ENCODE results near the gene KDM3B.

Gene KDM3B

GRCh38 chr5:138418444-138418843 is 66.0 kb downstream of the KDM3B start:
- H3K4me2 ChIP-seq (ENCODE audit: low read depth, low read length) = no peak overlapping the region
- H3K9me3 ChIP-seq (replicated peaks; ENCODE audit: insufficient read depth, low read length) = no peaks in the 10 kb centered on the region
- 0 out of 2 replicates have a peak, but pooled peaks cover 7% of the 10 kb centered on the region for H3K4me1 ChIP-seq (ENCODE audit: low read length)
- H3K79me2 ChIP-seq (ENCODE audit: low read length) = no peaks in the 10 kb centered on the region
- no peak overlapping the region for H3K9ac ChIP-seq (ENCODE audit: low read length)
- H3K4me3 ChIP-seq (ENCODE audit: low read length) = no peak overlapping the region
- no peaks in the 10 kb centered on the region for H3K9me2 ChIP-seq (replicated peaks; ENCODE audit: insufficient read depth, low read length)
- peaks cover 10% of the 10 kb centered on the region for H3K36me3 ChIP-seq (replicated peaks; ENCODE audit: insufficient read depth, low read length)
- H4K20me1 ChIP-seq (ENCODE audit: insufficient read depth, low read length) = no peaks in the 10 kb centered on the region
- no peak overlapping the region for H2AFZ ChIP-seq (ENCODE audit: low read length)
- TF ChIP-seq EZH2 (optimal IDR thresholded peaks at IDR 0.05; ENCODE audit: low read depth, low read length) (no peak), EZH2phosphoT487 (IDR thresholded peaks at IDR 0.05; ENCODE audit: low read length) (no peak), CTCF (IDR thresholded peaks at IDR 0.05; ENCODE audit: low read length) (no peak)
- H3K27ac ChIP-seq (ENCODE audit: low read length) = no peak overlapping the region
- DNase-seq = no peak
- no peaks in the 10 kb centered on the region for H3K27me3 ChIP-seq (replicated peaks; ENCODE audit: insufficient read depth, low read length)
- H3F3A ChIP-seq (ENCODE audit: insufficient read depth, low read length) = no peaks in the 10 kb centered on the region

GRCh38 chr5:138425079-138425478 is 72.6 kb downstream of the KDM3B start:
- no peaks in the 10 kb centered on the region; the same call in none of the 2 replicates for H3K36me3 ChIP-seq (replicated peaks; ENCODE audit: insufficient read depth, low read length)
- no peak overlapping the region for H3K4me3 ChIP-seq (ENCODE audit: low read length)

GRCh38 chr5:138435943-138436342 is 83.5 kb downstream of the KDM3B start:
- no peaks in the 10 kb centered on the region for H3K9me2 ChIP-seq (replicated peaks; ENCODE audit: insufficient read depth, low read length)
- no peak for DNase-seq
- H2AFZ ChIP-seq (ENCODE audit: low read length) = no peak overlapping the region
- TF ChIP-seq EZH2 (optimal IDR thresholded peaks at IDR 0.05; ENCODE audit: low read depth, low read length) = no peak
- TF ChIP-seq EZH2phosphoT487 (IDR thresholded peaks at IDR 0.05; ENCODE audit: low read length) = no peak
- no peak for TF ChIP-seq CTCF (IDR thresholded peaks at IDR 0.05; ENCODE audit: low read length)
- H4K20me1 ChIP-seq (ENCODE audit: insufficient read depth, low read length) = no peaks in the 10 kb centered on the region
- H3K79me2 ChIP-seq (ENCODE audit: low read length) = no peaks in the 10 kb centered on the region
- no peak overlapping the region for H3K9ac ChIP-seq (ENCODE audit: low read length)
- peaks cover 4% of the 10 kb centered on the region; the same call in 1 of the 2 replicates for H3K36me3 ChIP-seq (replicated peaks; ENCODE audit: insufficient read depth, low read length)
- H3F3A ChIP-seq (ENCODE audit: insufficient read depth, low read length) = peaks cover 10% of the 10 kb centered on the region; the same call in 1 of the 2 replicates
- H3K27me3 ChIP-seq (replicated peaks; ENCODE audit: insufficient read depth, low read length) = no peaks in the 10 kb centered on the region
- no peak overlapping the region for H3K27ac ChIP-seq (ENCODE audit: low read length)
- H3K4me3 ChIP-seq (ENCODE audit: low read length) = no peak overlapping the region
- no peak overlapping the region for H3K4me2 ChIP-seq (ENCODE audit: low read depth, low read length)
- peaks cover 4% of the 10 kb centered on the region; the same call in 1 of the 2 replicates for H3K4me1 ChIP-seq (ENCODE audit: low read length)
- H3K9me3 ChIP-seq (replicated peaks; ENCODE audit: insufficient read depth, low read length) = no peaks in the 10 kb centered on the region

More at GRCh38 chr5:138425079-138425478, 72.6 kb downstream of the KDM3B start:
- Histone ChIP-seq H3K79me2 (ENCODE audit: low read length) (no peaks in the 10 kb centered on the region), H3K9ac (ENCODE audit: low read length) (no peak overlapping the region), H3F3A (ENCODE audit: insufficient read depth, low read length) (no peaks in the 10 kb centered on the region), H3K4me1 (ENCODE audit: low read length) (no peaks in the 10 kb centered on the region), H3K4me2 (ENCODE audit: low read depth, low read length) (no peak overlapping the region), H2AFZ (ENCODE audit: low read length) (no peak overlapping the region), H3K27me3 (replicated peaks; ENCODE audit: insufficient read depth, low read length) (no peaks in the 10 kb centered on the region), H3K9me2 (replicated peaks; ENCODE audit: insufficient read depth, low read length) (no peaks in the 10 kb centered on the region), H3K27ac (ENCODE audit: low read length) (no peak overlapping the region), H4K20me1 (ENCODE audit: insufficient read depth, low read length) (no peaks in the 10 kb centered on the region), H3K9me3 (replicated peaks; ENCODE audit: insufficient read depth, low read length) (no peaks in the 10 kb centered on the region)
- DNase-seq = no peak
- no peak for TF ChIP-seq CTCF (IDR thresholded peaks at IDR 0.05; ENCODE audit: low read length)
- no peak for TF ChIP-seq EZH2 (optimal IDR thresholded peaks at IDR 0.05; ENCODE audit: low read depth, low read length)
- no peak for TF ChIP-seq EZH2phosphoT487 (IDR thresholded peaks at IDR 0.05; ENCODE audit: low read length)
